Stomach (tissue), 4 donors: ENCODE results near the gene SPATS2.

Experiments
- POLR2AphosphoS5 ChIP-seq, 3 donors: sonication (generic); formaldehyde crosslinking; IDR thresholded peaks; one replicate each; pipeline ENCODE4 v1.6.1; 2016; ENCODE audit warnings: antibody characterized with exemption in 3 of 3
- TF ChIP-seq, protein P1 (sequence below), 7 experiments: fragments of 450-650 bp in 4 of 7; fragments of 200-600 bp in 3 of 7; sonication (generic) in 3 of 7; IDR thresholded peaks; one replicate each; pipeline ENCODE4 v1.5.1; 2016 to 2019; ENCODE audit warnings: antibody characterized with exemption in 7 of 7, control low read depth in 2 of 7, mild to moderate bottlenecking in 1 of 7

DNA sequence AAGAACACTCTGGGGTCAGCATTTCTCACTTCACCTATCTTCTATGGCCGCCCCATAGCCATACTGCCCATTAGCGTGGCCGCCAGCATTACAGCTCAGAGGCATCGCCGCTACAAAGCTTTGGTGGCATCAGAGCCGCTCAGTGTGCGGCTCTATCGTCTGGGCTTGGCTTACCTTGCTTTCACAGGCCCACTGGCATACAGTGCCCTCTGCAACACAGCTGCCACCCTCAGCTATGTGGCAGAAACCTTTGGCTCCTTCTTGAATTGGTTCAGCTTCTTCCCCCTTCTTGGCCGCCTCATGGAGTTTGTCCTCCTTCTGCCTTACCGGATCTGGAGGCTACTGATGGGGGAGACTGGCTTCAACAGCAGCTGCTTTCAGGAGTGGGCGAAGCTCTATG lies 18.0 kb upstream of the SPATS2 start:
- TF ChIP-seq, protein P1, sequence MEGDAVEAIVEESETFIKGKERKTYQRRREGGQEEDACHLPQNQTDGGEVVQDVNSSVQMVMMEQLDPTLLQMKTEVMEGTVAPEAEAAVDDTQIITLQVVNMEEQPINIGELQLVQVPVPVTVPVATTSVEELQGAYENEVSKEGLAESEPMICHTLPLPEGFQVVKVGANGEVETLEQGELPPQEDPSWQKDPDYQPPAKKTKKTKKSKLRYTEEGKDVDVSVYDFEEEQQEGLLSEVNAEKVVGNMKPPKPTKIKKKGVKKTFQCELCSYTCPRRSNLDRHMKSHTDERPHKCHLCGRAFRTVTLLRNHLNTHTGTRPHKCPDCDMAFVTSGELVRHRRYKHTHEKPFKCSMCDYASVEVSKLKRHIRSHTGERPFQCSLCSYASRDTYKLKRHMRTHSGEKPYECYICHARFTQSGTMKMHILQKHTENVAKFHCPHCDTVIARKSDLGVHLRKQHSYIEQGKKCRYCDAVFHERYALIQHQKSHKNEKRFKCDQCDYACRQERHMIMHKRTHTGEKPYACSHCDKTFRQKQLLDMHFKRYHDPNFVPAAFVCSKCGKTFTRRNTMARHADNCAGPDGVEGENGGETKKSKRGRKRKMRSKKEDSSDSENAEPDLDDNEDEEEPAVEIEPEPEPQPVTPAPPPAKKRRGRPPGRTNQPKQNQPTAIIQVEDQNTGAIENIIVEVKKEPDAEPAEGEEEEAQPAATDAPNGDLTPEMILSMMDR (IDR thresholded peaks at IDR 0.05) = no peak
- no peak for TF ChIP-seq POLR2AphosphoS5 (IDR thresholded peaks at IDR 0.05)
